SK-MEL-5 (cell line): ENCODE results near the gene PICK1. TPM values are rescaled to one million over a fixed set of nuclear protein-coding genes. Genes with fewer than 3 reads are reported as not detected.

Source experiments
- DNase-seq: peaks from one replicate; pipeline ENCODE4 v3.0.0-alpha.2; 2016; ENCODE audit warnings: low read depth, low spot score
- in situ Hi-C: cut with HindIII; loops from 2 replicates; pipeline ENCODE4 v1.10.0; 2016; ENCODE audit warnings: low sequenced_read_pairs, high pct_unique_total_duplicates, low pct_unique_long_range_greater_than_20kb
- total RNA-seq: library from RNA; depleted of rRNA; stranded (reverse); fragments of >200 nt; shearing (Covaris generic); gene quantifications from 2 replicates; pipeline ENCODE4 v1.2.3, GENCODE V29; 2014

PICK1 gene
- total RNA-seq, 1 experiment from 2014 or later, result 35.7 TPM

GRCh38 chr22:38040953-38041759 lies 16.0 kb upstream of the PICK1 start:
- in situ Hi-C loops, result no loop called here
- DNase-seq, result no peak

- in situ Hi-C loops, result no loop called here
- peak; percentile 62 for DNase-seq
Measured at GRCh38 chr22:38041760-38042487, 15.3 kb upstream of the PICK1 start.

GRCh38 chr22:38042488-38042790 lies 14.8 kb upstream of the PICK1 start:
- in situ Hi-C loops, result no loop called here

GRCh38 chr22:38043151-38044039 lies 13.8 kb upstream of the PICK1 start:
- in situ Hi-C loops, result no loop called here
- no peak for DNase-seq

More at GRCh38 chr22:38042488-38042790, 14.8 kb upstream of the PICK1 start:
- no peak for DNase-seq

- in situ Hi-C loops, result no loop called here
- no peak for DNase-seq
Measured at GRCh38 chr22:38046070-38046748, 11.0 kb upstream of the PICK1 start.

- in situ Hi-C loops, result no loop called here
- no peak for DNase-seq
Measured at GRCh38 chr22:38049812-38050619, 7.2 kb upstream of the PICK1 start.

GRCh38 chr22:38050720-38051119 lies 6.5 kb upstream of the PICK1 start:
- no peak for DNase-seq
- in situ Hi-C loops, result no loop called here

GRCh38 chr22:38051261-38051660 lies 5.9 kb upstream of the PICK1 start:
- no peak for DNase-seq
- in situ Hi-C loops, result no loop called here

- DNase-seq, result peak; percentile 89
- in situ Hi-C loops, result no loop called here
Measured at GRCh38 chr22:38051900-38052862, 5.0 kb upstream of the PICK1 start.

- in situ Hi-C loops, result no loop called here
- no peak for DNase-seq
Measured at GRCh38 chr22:38062791-38063190, 5.6 kb downstream of the PICK1 start.

GRCh38 chr22:38065539-38065938 lies 8.3 kb downstream of the PICK1 start:
- in situ Hi-C loops, result no loop called here

GRCh38 chr22:38066381-38067027 lies 9.3 kb downstream of the PICK1 start:
- in situ Hi-C loops, result no loop called here
- DNase-seq, result peak; percentile 45

More at GRCh38 chr22:38065539-38065938, 8.3 kb downstream of the PICK1 start:
- DNase-seq, result no peak

GRCh38 chr22:38067028-38067415 lies 9.8 kb downstream of the PICK1 start:
- DNase-seq, result no peak
- in situ Hi-C loops, result no loop called here

GRCh38 chr22:38067761-38068360 lies 10.7 kb downstream of the PICK1 start:
- in situ Hi-C loops, result no loop called here
- no peak for DNase-seq
